ENCODE data around the gene DHRS7B. TPM values are rescaled to one million over a fixed set of nuclear protein-coding genes. Genes with fewer than 3 reads are reported as not detected.

DHRS7B gene
- total and polyA plus RNA-seq, 9 of the 15 experiments (the other 6 are each of a cell fraction or from before 2014, with no cell fraction given), result 8.0 to 30.7 (median 14.8) TPM

DNA sequence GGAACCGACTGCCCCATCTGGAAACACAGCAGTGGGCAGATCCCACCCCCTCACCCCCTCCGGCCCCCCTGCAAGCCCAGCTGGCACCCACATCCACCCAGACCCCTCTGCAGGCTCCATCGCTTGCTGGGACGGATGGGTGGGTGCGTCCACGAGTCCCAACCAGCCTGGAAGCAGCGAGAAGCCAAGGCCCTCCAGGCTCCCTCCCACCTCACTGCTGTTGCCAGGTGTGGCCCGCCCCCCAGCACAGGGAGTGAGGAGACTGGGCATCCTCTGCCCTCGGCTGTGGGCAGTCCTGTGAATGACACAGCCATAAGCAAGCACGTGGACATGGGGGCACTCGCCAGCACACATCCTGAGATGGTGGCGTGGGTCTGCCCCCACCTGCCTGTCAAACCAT lies 75.7 kb downstream of the DHRS7B start:
- ATAC-seq (no peak), FAIRE-seq (no peak), DNase-seq (ENCODE audit: extremely low read depth in 1 of 4, low spot score in 3 of 4) (no peak)
- H3K27ac ChIP-seq (ENCODE audit: extremely low read depth, low read depth, low read length), result no peak overlapping the region
- no peak overlapping the region for H2AFZ ChIP-seq (ENCODE audit: low read depth, low read length)
- intact Hi-C loops (cut with micrococcal nuclease), result no loop called here
- H3K4me1 ChIP-seq (replicated peaks in 1 of 2; ENCODE audit: control insufficient read depth in 2 of 2, insufficient read depth in 2 of 2, low read length in 2 of 2), result peaks cover 0 to 32% of the 10 kb centered on the region in 2 experiments; a peak in 4 of 5 replicates
- ChIA-PET POLR2A (interaction anchor here (3.1 kb wide), 1 partner anchor 10 kb away, joined by 22 read pairs; the partner anchor contains the start of gene TMEM11), CTCF (ENCODE audit: low intra/inter-chr PET ratio) (no interaction called here)
- in situ Hi-C loops (cut with MboI), result no loop called here
- peaks cover 83% of the 10 kb centered on the region for H3K79me2 ChIP-seq (ENCODE audit: control insufficient read depth, insufficient read depth, low read length)
- no peak overlapping the region for H3K4me3 ChIP-seq
- peaks cover 17% of the 10 kb centered on the region; the same call in 2 of the 3 replicates for H3K36me3 ChIP-seq (ENCODE audit: control insufficient read depth, insufficient read depth, low read length)
- WGBS (ENCODE audit: insufficient coverage, low coverage, missing lambda C conversion rate), result 92% methylated on average over 6 of the region's 12 CpGs
- no peaks in the 10 kb centered on the region for H3K9me3 ChIP-seq (replicated peaks; ENCODE audit: control insufficient read depth, insufficient read depth, low read depth, low read length)
- H3K27me3 ChIP-seq (ENCODE audit: control insufficient read depth in 2 of 2, insufficient read depth in 2 of 2, low read length in 2 of 2), result no peaks in the 10 kb centered on the region
- H4K20me1 ChIP-seq (replicated peaks; ENCODE audit: control insufficient read depth, insufficient read depth, low read length), result peaks cover 52% of the 10 kb centered on the region
- TF ChIP-seq MXI1 (IDR thresholded peaks at IDR 0.05; ENCODE audit: low read depth, low read length) (no peak), ZFX (CRISPR knock-in tag; IDR thresholded peaks at IDR 0.05) (no peak), RAD51 (IDR thresholded peaks at IDR 0.05; ENCODE audit: borderline replicate concordance, low read depth) (no peak), SIRT6 (IDR thresholded peaks at IDR 0.05; ENCODE audit: low read depth, low read length) (no peak), ZEB2 (IDR thresholded peaks at IDR 0.05) (no peak), MTF1 (CRISPR knock-in tag; IDR thresholded peaks at IDR 0.05; ENCODE audit: borderline replicate concordance) (no peak)
- TF ChIP-seq, protein P1, sequence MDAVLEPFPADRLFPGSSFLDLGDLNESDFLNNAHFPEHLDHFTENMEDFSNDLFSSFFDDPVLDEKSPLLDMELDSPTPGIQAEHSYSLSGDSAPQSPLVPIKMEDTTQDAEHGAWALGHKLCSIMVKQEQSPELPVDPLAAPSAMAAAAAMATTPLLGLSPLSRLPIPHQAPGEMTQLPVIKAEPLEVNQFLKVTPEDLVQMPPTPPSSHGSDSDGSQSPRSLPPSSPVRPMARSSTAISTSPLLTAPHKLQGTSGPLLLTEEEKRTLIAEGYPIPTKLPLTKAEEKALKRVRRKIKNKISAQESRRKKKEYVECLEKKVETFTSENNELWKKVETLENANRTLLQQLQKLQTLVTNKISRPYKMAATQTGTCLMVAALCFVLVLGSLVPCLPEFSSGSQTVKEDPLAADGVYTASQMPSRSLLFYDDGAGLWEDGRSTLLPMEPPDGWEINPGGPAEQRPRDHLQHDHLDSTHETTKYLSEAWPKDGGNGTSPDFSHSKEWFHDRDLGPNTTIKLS (IDR thresholded peaks at IDR 0.05; ENCODE audit: borderline replicate concordance, low read depth), result no peak
- TF ChIP-seq, protein P2, sequence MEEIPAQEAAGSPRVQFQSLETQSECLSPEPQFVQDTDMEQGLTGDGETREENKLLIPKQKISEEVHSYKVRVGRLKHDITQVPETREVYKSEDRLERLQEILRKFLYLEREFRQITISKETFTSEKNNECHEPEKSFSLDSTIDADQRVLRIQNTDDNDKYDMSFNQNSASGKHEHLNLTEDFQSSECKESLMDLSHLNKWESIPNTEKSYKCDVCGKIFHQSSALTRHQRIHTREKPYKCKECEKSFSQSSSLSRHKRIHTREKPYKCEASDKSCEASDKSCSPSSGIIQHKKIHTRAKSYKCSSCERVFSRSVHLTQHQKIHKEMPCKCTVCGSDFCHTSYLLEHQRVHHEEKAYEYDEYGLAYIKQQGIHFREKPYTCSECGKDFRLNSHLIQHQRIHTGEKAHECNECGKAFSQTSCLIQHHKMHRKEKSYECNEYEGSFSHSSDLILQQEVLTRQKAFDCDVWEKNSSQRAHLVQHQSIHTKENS (CRISPR knock-in tag; IDR thresholded peaks at IDR 0.05), result no peak
- TF ChIP-seq, protein P3, sequence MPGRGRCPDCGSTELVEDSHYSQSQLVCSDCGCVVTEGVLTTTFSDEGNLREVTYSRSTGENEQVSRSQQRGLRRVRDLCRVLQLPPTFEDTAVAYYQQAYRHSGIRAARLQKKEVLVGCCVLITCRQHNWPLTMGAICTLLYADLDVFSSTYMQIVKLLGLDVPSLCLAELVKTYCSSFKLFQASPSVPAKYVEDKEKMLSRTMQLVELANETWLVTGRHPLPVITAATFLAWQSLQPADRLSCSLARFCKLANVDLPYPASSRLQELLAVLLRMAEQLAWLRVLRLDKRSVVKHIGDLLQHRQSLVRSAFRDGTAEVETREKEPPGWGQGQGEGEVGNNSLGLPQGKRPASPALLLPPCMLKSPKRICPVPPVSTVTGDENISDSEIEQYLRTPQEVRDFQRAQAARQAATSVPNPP (IDR thresholded peaks at IDR 0.05; ENCODE audit: borderline replicate concordance, insufficient read depth, insufficient read length), result no peak
- no peak overlapping the region for H3K4me2 ChIP-seq (ENCODE audit: insufficient read depth, low read length)
- peaks cover 6% of the 10 kb centered on the region for H3K9me1 ChIP-seq (ENCODE audit: control insufficient read depth, insufficient read depth, low read length)
- BruUV-seq (replicated peaks), result no TSS peak
- H3K9ac ChIP-seq (ENCODE audit: insufficient read depth in 1 of 2, low read depth in 2 of 2, low read length in 2 of 2), result no peak overlapping the region
